ENCODE results near the gene MSMB. TPM values are rescaled to one million over a fixed set of nuclear protein-coding genes. Genes with fewer than 3 reads are reported as not detected.
A peak's percentile ranks its signal among the peaks of the same experiment; 100 is the strongest.

The MSMB gene
- total and polyA plus RNA-seq, 8 donors = 19.0 to 130 (median 53.5) TPM; not detected in 4

DNA sequence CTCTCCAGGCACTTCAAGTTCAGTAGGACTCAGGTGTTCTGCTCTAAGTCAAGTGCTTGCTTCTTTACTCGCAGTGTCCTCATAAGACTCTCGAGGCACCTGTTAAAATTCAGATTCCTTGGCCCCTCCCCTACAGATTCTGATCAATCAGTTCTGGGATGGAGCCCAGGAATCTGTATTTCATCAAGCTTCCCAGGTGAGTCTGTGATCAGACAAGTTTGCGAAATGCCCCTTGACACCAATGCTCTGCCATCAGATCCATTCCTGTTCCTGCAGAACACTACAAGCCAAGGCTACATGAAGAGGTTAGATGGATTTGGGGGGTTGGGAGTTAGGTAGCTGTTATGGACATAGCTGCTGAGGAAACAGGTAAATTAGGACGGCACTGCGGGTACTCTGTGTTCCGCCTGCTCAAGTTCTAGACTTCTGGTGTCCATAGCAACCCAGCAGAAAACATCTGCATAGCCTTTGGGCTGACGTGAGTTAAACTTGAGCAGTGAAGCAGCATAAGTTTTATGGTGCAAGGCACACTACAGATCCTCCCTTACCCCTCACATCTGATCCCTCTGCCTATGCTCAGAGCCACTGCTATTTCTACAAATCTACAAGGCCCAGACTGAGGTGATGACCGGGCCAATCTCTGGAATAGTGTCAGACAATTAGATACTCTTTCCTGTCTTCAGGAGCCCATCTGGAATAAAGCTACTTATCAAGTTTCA, 8.8 kb downstream of the MSMB start:
- H3K4me1 ChIP-seq = peaks cover 6 to 19% (median 8%) of the 10 kb centered on the region in 4 donors
- no peak overlapping the region for H3K27ac ChIP-seq
- H3K27me3 ChIP-seq = peaks cover 0 to 5% (median 0%) of the 10 kb centered on the region in 3 donors
- intact Hi-C loops (cut with DNase I; ENCODE audit: low total_unique reads) = no loop called here
- no peak for TF ChIP-seq POLR2AphosphoS5 (IDR thresholded peaks at IDR 0.05)
- TF ChIP-seq, protein P1, sequence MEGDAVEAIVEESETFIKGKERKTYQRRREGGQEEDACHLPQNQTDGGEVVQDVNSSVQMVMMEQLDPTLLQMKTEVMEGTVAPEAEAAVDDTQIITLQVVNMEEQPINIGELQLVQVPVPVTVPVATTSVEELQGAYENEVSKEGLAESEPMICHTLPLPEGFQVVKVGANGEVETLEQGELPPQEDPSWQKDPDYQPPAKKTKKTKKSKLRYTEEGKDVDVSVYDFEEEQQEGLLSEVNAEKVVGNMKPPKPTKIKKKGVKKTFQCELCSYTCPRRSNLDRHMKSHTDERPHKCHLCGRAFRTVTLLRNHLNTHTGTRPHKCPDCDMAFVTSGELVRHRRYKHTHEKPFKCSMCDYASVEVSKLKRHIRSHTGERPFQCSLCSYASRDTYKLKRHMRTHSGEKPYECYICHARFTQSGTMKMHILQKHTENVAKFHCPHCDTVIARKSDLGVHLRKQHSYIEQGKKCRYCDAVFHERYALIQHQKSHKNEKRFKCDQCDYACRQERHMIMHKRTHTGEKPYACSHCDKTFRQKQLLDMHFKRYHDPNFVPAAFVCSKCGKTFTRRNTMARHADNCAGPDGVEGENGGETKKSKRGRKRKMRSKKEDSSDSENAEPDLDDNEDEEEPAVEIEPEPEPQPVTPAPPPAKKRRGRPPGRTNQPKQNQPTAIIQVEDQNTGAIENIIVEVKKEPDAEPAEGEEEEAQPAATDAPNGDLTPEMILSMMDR (IDR thresholded peaks at IDR 0.05) = no peak
- no peak for TF ChIP-seq EP300 (IDR thresholded peaks at IDR 0.05)
- TF ChIP-seq POLR2A (IDR thresholded peaks at IDR 0.05) = no peak
- H3K4me3 ChIP-seq = no peak overlapping the region
- H3K36me3 ChIP-seq = no peaks in the 10 kb centered on the region
- 86 to 96% (median 92%) methylated on average over 8 of the region's 8 CpGs for WGBS, 5 donors
- no peaks in the 10 kb centered on the region for H3K9me3 ChIP-seq
- DNase-seq = no peak

DNA sequence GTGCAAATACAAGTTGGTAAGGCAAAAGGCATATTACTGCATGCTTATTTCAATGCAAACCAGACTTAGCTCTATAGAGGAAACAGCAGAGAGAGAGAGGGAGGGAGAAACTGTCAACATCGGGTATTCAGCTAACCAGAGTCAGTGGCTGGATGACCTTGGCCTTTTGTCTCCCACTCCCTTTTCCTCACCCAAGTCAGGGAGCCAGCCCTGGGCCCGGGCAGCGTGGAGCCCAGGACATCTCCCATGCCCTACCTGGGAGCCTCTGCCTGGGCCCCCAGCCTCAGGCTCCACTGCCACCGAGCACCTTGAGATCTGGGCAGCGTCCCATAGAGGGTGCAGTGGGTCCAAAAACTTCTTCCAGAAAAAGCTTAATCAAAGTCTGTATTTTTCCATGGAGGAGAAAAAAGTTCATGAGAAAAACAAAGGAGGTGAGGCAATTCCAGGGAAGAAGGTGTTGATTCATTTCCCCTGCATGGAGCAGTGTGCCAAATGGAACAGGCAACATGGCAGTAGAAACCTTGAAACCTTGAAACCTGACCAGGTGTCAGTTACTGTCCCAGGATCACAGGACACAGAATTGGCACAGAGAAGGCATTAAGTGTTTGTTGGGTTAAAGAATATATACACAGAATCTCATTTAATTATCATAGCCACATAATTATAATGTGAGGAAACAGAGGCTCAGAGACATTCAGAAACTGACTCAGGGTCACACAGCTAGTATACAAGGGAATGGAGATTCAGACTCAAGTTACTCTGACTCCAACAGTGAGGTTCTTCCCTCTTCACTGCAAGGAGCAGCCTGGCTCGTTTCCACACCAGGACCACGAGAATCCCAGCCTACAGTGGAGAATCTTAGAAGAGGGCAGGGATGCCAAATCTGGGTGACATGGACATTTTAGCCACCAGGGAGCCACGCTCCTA, 9.9 kb downstream of the MSMB start:
- WGBS, 5 donors = 46 to 59% (median 57%) methylated on average over 7 to 8 of the region's 8 CpGs
- Histone ChIP-seq H3K4me3 (no peak overlapping the region), H3K4me1 (peaks cover 7 to 30% (median 15%) of the 10 kb centered on the region in 4 donors), H3K9me3 (no peaks in the 10 kb centered on the region), H3K27me3 (peaks cover 0 to 5% (median 0%) of the 10 kb centered on the region in 3 donors), H3K36me3 (no peaks in the 10 kb centered on the region), H3K27ac (no peak overlapping the region)
- TF ChIP-seq, protein P1 (IDR thresholded peaks at IDR 0.05) = no peak
- TF ChIP-seq EP300 (IDR thresholded peaks at IDR 0.05) (no peak), POLR2AphosphoS5 (IDR thresholded peaks at IDR 0.05) (no peak), POLR2A (IDR thresholded peaks at IDR 0.05) (no peak)
- intact Hi-C loops (cut with DNase I; ENCODE audit: low total_unique reads) = no loop called here
- no peak for DNase-seq

DNA sequence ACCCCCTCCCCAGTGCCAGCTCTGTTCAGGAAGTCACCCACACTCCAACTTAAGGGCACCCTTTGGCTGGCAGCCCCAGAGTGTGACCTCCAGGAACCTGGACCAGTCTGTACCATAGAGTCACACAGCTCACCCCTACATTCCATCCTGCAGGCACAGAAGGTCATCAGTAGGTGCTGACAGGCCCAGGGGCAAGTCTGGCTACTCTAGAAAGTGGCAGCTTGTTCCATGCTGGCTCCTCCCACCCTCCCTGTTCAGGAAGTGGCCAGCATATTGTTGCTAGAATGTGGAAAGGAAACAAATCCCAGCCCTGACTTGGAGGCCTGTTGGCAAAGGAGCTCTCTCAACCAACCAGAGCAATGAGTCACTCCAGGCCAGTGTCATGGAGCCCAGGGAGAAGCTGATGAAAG, 12.5 kb downstream of the MSMB start:
- H3K36me3 ChIP-seq = no peaks in the 10 kb centered on the region
- intact Hi-C loops (cut with DNase I; ENCODE audit: low total_unique reads) = no loop called here
- H3K27ac ChIP-seq = peak overlapping the region in 4 of 5 donors; percentile 11 to 42 (median 38)
- no peak overlapping the region for H3K4me3 ChIP-seq
- H3K9me3 ChIP-seq = no peaks in the 10 kb centered on the region
- peaks cover 28 to 50% (median 32%) of the 10 kb centered on the region in 4 donors for H3K4me1 ChIP-seq
- peaks cover 0 to 5% (median 0%) of the 10 kb centered on the region in 3 donors for H3K27me3 ChIP-seq
- peak in 1 of 3 donors; percentile 27 for TF ChIP-seq POLR2AphosphoS5 (IDR thresholded peaks at IDR 0.05)
- TF ChIP-seq, protein P1 (IDR thresholded peaks at IDR 0.05) = no peak
- peak; percentile 42 to 67 for DNase-seq

Measured in stomach (tissue), 9 donors.